Measurements from ENCODE around the gene SLC30A1.
A peak's percentile ranks its signal among the peaks of the same experiment; 100 is the strongest.
"Not testable (repeated sequence)": the region's sequence is repeated elsewhere in the genome, so short reads cannot be mapped to it uniquely, and the experiment has no call there.

SLC30A1 gene

GRCh38 chr1:211547710-211548109, 31.3 kb downstream of the SLC30A1 start:
- DNase-seq (ENCODE audit: low spot score) = peak; percentile 79

GRCh38 chr1:211546543-211546942, 32.4 kb downstream of the SLC30A1 start:
- DNase-seq (ENCODE audit: low spot score) = no peak

- DNase-seq (ENCODE audit: low spot score) = peak; percentile 33
Measured at GRCh38 chr1:211543025-211543424, 35.9 kb downstream of the SLC30A1 start.

- peak; percentile 92 for DNase-seq (ENCODE audit: low spot score)
Measured at GRCh38 chr1:211541720-211542477, 37.1 kb downstream of the SLC30A1 start.

- no peak for DNase-seq (ENCODE audit: low spot score)
Measured at GRCh38 chr1:211541278-211541677, 37.7 kb downstream of the SLC30A1 start.

- DNase-seq (ENCODE audit: low spot score) = not testable (repeated sequence)
Measured at GRCh38 chr1:211540824-211541223, 38.1 kb downstream of the SLC30A1 start.

GRCh38 chr1:211538287-211538686, 40.7 kb downstream of the SLC30A1 start:
- DNase-seq (ENCODE audit: low spot score) = no peak

GRCh38 chr1:211537253-211537652, 41.7 kb downstream of the SLC30A1 start:
- no peak for DNase-seq (ENCODE audit: low spot score)

GRCh38 chr1:211536606-211537005, 42.4 kb downstream of the SLC30A1 start:
- DNase-seq (ENCODE audit: low spot score) = no peak

- no peak for DNase-seq (ENCODE audit: low spot score)
Measured at GRCh38 chr1:211535346-211535745, 43.6 kb downstream of the SLC30A1 start.

GRCh38 chr1:211534545-211535291, 44.2 kb downstream of the SLC30A1 start:
- no peak for DNase-seq (ENCODE audit: low spot score)

GRCh38 chr1:211532088-211532444, 46.9 kb downstream of the SLC30A1 start:
- no peak for DNase-seq (ENCODE audit: low spot score)

- no peak for DNase-seq (ENCODE audit: low spot score)
Measured at GRCh38 chr1:211531194-211532087, 47.5 kb downstream of the SLC30A1 start.

GRCh38 chr1:211530102-211530501, 48.9 kb downstream of the SLC30A1 start:
- DNase-seq (ENCODE audit: low spot score) = no peak

- no peak for DNase-seq (ENCODE audit: low spot score)
Measured at GRCh38 chr1:211529453-211529852, 49.5 kb downstream of the SLC30A1 start.

GRCh38 chr1:211529011-211529410, 50.0 kb downstream of the SLC30A1 start:
- no peak for DNase-seq (ENCODE audit: low spot score)

- no peak for DNase-seq (ENCODE audit: low spot score)
Measured at GRCh38 chr1:211527888-211528287, 51.1 kb downstream of the SLC30A1 start.

- DNase-seq (ENCODE audit: low spot score) = no peak
Measured at GRCh38 chr1:211527006-211527405, 52.0 kb downstream of the SLC30A1 start.

GRCh38 chr1:211526101-211526500, 52.9 kb downstream of the SLC30A1 start:
- no peak for DNase-seq (ENCODE audit: low spot score)

GRCh38 chr1:211525101-211525676, 53.8 kb downstream of the SLC30A1 start:
- no peak for DNase-seq (ENCODE audit: low spot score)

- DNase-seq (ENCODE audit: low spot score) = no peak
Measured at GRCh38 chr1:211524521-211524920, 54.4 kb downstream of the SLC30A1 start.

GRCh38 chr1:211522804-211523203, 56.2 kb downstream of the SLC30A1 start:
- DNase-seq (ENCODE audit: low spot score) = no peak

Data from SW480 (cell line).